Natural killer cell (primary cell): ENCODE results near the gene C19orf81. TPM values are rescaled to one million over a fixed set of nuclear protein-coding genes. Genes with fewer than 3 reads are reported as not detected.

Source experiments
- ATAC-seq, 3 donors: fragments of 150-1000 bp in 2 of 3; fragments of 200-7000 bp in 1 of 3; cut with Tn5 transposase; 1 replicate in 1 of 3; 2 replicates in 2 of 3; pipeline ENCODE4 v1.10.0; 2021; ENCODE audit warnings: mild to moderate bottlenecking in 2 of 3, moderate library complexity in 2 of 3
- DNase-seq, 2 donors: peaks; one replicate each; pipeline versions ENCODE4 v3.0.0 to v3.0.0-alpha.2; 2013 to 2021; ENCODE audit warnings: mixed read lengths in 1 of 2
- H3K27ac ChIP-seq: one replicate; pipeline ENCODE4 v1.5.1; 2013; ENCODE audit warnings: mild to moderate bottlenecking, low read length
- H3K27me3 ChIP-seq: one replicate; pipeline ENCODE4 v1.6.1; 2013; ENCODE audit warnings: low read length; ENCODE audit not compliant: control insufficient read depth, insufficient read depth
- H3K36me3 ChIP-seq: one replicate; pipeline ENCODE4 v1.6.1; 2013; ENCODE audit warnings: low read length; ENCODE audit not compliant: control insufficient read depth, insufficient read depth
- H3K4me1 ChIP-seq: one replicate; pipeline ENCODE4 v1.6.1; 2013; ENCODE audit warnings: low read length; ENCODE audit not compliant: control insufficient read depth, insufficient read depth
- H3K4me3 ChIP-seq: one replicate; pipeline ENCODE4 v1.5.1; 2013; ENCODE audit warnings: low read length
- H3K9me3 ChIP-seq: one replicate; pipeline ENCODE4 v1.6.1; 2013; ENCODE audit warnings: low read length; ENCODE audit not compliant: control insufficient read depth, insufficient read depth
- H3K27ac Mint-ChIP-seq, 2 donors: one replicate each; pipeline ENCODE4 v1.8.0; 2022; ENCODE audit warnings: mild to moderate bottlenecking in 2 of 2, mixed read lengths in 2 of 2, moderate library complexity in 1 of 2
- H3K27me3 Mint-ChIP-seq, 2 donors: one replicate each; pipeline ENCODE4 v1.8.0; 2022; ENCODE audit warnings: low read depth in 2 of 2, mixed read lengths in 2 of 2
- H3K36me3 Mint-ChIP-seq: one replicate; pipeline ENCODE4 v1.8.0; 2022; ENCODE audit warnings: mixed read lengths
- H3K4me1 Mint-ChIP-seq, 2 donors: one replicate each; pipeline ENCODE4 v1.8.0; 2022; ENCODE audit warnings: mixed read lengths in 2 of 2
- H3K4me3 Mint-ChIP-seq: one replicate; pipeline ENCODE4 v1.8.0; 2022; ENCODE audit warnings: mild to moderate bottlenecking, moderate library complexity, mixed read lengths
- H3K9me3 Mint-ChIP-seq, 2 donors: one replicate each; pipeline ENCODE4 v1.8.0; 2022; ENCODE audit warnings: mixed read lengths in 2 of 2
- WGBS: methylation state at CpG from one replicate; pipeline ENCODE4 v1.1.7; 2013; ENCODE audit warnings: missing lambda C conversion rate; ENCODE audit not compliant: insufficient coverage; 5-methylcytosine and 5-hydroxymethylcytosine counted together
- intact Hi-C: fragments of 100-400 bp; cut with micrococcal nuclease; formaldehyde crosslinking; loops from one replicate; pipeline ENCODE4 v1.14.2; 2022
- total RNA-seq, 4 donors: library from RNA; stranded (reverse); fragments of 120-200 nt in 1 of 4; gene quantifications; one replicate each; pipeline versions ENCODE4 v1.2.3 to v1.2.4, GENCODE V29; 2013 to 2022
- TF ChIP-seq, protein P1 (sequence below): fragments of 200-600 bp; IDR thresholded peaks from one replicate; pipeline ENCODE4 v1.8.0; 2022; ENCODE audit warnings: antibody characterized with exemption

Gene C19orf81
- total RNA-seq, 3 donors from 2014 or later (not counting 1 experiment from before 2014, with no cell fraction given) = not detected

DNA sequence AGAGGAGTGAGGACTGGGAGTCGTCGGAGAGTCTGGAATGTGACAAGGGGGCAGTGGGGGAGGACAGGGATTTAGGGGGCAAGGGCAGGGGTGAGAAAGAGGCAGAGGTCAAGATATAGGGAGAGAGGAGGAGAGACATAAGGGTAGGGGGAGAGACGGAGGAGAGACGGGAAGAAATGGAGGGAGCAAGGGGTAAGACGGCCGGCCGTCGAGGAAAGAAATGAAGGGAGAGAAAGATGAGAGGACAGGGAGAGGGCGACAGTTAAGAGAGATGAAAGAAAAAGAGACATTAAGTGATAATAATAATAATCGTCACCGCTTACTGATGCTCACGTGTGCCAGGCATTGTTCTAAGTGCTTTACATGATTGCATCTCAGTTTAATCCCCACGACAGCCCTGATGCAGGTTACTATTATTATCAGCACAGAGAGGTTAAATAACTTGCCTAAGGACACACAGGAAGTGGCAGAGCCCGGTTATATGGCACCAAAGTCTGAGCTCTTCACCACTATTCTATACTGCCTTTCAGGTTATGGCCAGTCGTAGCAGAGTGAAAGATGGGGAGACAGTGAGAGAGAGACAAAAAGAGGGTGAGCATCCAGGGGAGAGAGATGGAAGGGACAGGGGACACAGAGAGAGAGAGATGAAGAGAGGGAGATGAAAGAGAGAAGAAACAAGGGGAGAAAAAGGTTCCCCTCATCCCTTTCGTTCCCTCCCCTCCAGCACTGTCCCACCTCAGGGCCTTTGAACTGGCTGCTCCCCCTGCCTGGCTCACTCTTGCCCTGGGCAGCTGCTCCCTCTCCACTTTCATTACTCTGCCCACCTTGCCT is 13.6 kb downstream of the C19orf81 start:
- H3K9me3 ChIP-seq = peaks cover 6% of the 10 kb centered on the region

DNA sequence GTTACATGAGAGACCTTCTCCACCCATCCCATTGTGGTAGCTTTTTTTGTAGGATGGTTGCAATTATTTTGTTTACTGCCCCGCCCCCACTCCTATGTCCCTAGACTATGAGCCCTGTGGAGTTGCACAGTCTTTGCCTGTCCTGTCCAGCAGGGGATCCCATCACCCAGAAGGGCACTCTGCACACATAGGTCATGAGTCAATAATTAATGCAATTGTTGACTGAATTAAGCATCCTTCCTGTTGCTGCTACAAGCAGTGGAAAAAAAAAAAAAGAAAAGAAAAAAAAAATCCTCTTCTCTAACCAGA is 14.2 kb downstream of the C19orf81 start:
- Mint-ChIP-seq H3K4me3 (peak overlapping the region; percentile 17), H3K9me3 (no peaks in the 10 kb centered on the region), H3K27me3 (peaks cover 21 to 23% of the 10 kb centered on the region in 2 donors), H3K27ac (no peak overlapping the region), H3K36me3 (no peaks in the 10 kb centered on the region), H3K4me1 (peaks cover 1 to 3% of the 10 kb centered on the region in 2 donors)
- intact Hi-C loops = no loop called here
- H3K27ac ChIP-seq = no peak overlapping the region
- peaks cover 2% of the 10 kb centered on the region for H3K9me3 ChIP-seq
- H3K4me1 ChIP-seq = peaks cover 13% of the 10 kb centered on the region
- H3K4me3 ChIP-seq = no peak overlapping the region
- DNase-seq (no peak), ATAC-seq (no peak)
- no peaks in the 10 kb centered on the region for H3K36me3 ChIP-seq
- WGBS = 86% methylated on average over 1 of the region's 1 CpG
- peaks cover 6% of the 10 kb centered on the region for H3K27me3 ChIP-seq
- TF ChIP-seq, protein P1, sequence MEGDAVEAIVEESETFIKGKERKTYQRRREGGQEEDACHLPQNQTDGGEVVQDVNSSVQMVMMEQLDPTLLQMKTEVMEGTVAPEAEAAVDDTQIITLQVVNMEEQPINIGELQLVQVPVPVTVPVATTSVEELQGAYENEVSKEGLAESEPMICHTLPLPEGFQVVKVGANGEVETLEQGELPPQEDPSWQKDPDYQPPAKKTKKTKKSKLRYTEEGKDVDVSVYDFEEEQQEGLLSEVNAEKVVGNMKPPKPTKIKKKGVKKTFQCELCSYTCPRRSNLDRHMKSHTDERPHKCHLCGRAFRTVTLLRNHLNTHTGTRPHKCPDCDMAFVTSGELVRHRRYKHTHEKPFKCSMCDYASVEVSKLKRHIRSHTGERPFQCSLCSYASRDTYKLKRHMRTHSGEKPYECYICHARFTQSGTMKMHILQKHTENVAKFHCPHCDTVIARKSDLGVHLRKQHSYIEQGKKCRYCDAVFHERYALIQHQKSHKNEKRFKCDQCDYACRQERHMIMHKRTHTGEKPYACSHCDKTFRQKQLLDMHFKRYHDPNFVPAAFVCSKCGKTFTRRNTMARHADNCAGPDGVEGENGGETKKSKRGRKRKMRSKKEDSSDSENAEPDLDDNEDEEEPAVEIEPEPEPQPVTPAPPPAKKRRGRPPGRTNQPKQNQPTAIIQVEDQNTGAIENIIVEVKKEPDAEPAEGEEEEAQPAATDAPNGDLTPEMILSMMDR = no peak

More for the DNA sequence above, 13.6 kb downstream of the C19orf81 start:
- no peak overlapping the region for H3K27ac Mint-ChIP-seq
- DNase-seq (no peak), ATAC-seq (no peak)
- H3K36me3 Mint-ChIP-seq = no peaks in the 10 kb centered on the region
- H3K4me3 ChIP-seq = no peak overlapping the region
- intact Hi-C loops = no loop called here
- TF ChIP-seq, protein P1 = no peak
- peaks cover 4 to 5% of the 10 kb centered on the region in 2 donors for H3K9me3 Mint-ChIP-seq
- peaks cover 7 to 9% of the 10 kb centered on the region in 2 donors for H3K4me1 Mint-ChIP-seq
- no peak overlapping the region for H3K27ac ChIP-seq
- peak overlapping the region; percentile 40 for H3K4me3 Mint-ChIP-seq
- no peaks in the 10 kb centered on the region for H3K36me3 ChIP-seq
- peaks cover 19% of the 10 kb centered on the region for H3K4me1 ChIP-seq
- H3K27me3 Mint-ChIP-seq = peaks cover 23 to 26% of the 10 kb centered on the region in 2 donors
- peaks cover 8% of the 10 kb centered on the region for H3K27me3 ChIP-seq
- WGBS = 73% methylated on average over 16 of the region's 16 CpGs

DNA sequence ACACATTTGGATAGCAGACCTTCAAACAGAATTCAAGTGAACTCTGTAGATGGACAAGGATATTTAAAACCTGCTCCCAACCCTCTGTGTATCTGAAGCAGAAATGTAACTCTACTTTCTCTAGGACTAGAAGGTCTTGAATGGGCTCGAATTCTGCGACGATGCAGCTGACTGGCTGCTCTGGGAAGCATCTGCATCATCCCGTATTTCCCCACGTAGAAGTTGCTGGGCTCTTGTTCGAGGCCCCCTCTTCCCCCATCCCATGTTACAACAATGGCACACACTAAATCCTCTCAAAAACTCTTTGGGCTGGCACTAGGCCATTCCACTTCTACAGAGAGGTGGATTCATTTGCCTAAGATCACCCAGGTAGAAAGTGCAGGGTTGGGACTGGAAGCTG is 15.0 kb downstream of the C19orf81 start:
- H3K27me3 Mint-ChIP-seq = peaks cover 21 to 24% of the 10 kb centered on the region in 2 donors

More for the DNA sequence above, 15.0 kb downstream of the C19orf81 start:
- ATAC-seq (no peak), DNase-seq (no peak)
- Mint-ChIP-seq H3K4me1 (no peaks in the 10 kb centered on the region), H3K27ac (no peak overlapping the region), H3K36me3 (no peaks in the 10 kb centered on the region), H3K9me3 (no peaks in the 10 kb centered on the region), H3K4me3 (no peak overlapping the region)
- Histone ChIP-seq H3K36me3 (no peaks in the 10 kb centered on the region), H3K9me3 (no peaks in the 10 kb centered on the region), H3K4me3 (no peak overlapping the region), H3K27me3 (peaks cover 6% of the 10 kb centered on the region), H3K4me1 (peaks cover 5% of the 10 kb centered on the region), H3K27ac (no peak overlapping the region)
- TF ChIP-seq, protein P1 = no peak
- 93% methylated on average over 6 of the region's 6 CpGs for WGBS
- intact Hi-C loops = no loop called here
